NCI-H1694 treated with DMSO at 0.1 percent for 48 hours (cell line): ENCODE measurements around the gene C19orf44.
"Not testable (repeated sequence)": the region's sequence is repeated elsewhere in the genome, so short reads cannot be mapped to it uniquely, and the experiment has no call there.

Experiments
- DNase-seq: peaks from one replicate; lab custom pipeline; 2025; lab: John Stamatoyannopoulos, UW

Gene C19orf44

DNA sequence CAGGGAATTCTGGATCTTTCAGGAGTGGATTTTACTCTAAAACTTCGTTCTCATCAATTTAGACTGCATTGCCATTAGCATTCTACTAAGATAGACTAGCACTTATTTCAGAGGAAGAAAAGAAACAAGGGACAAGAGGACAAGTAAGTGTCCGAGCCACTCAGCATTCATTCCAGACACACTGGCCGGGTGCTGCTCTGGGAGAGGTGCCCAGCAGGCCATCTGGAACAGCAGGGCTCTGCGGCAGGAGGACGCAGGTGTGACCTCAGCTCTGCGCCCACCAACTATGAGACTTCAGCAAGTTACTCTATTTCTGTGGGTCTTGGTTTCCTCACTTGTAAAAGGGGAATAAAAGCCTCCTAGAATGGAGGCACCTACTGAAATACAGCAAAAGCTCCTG is 28.6 kb upstream of the C19orf44 start:
- no peak for DNase-seq

DNA sequence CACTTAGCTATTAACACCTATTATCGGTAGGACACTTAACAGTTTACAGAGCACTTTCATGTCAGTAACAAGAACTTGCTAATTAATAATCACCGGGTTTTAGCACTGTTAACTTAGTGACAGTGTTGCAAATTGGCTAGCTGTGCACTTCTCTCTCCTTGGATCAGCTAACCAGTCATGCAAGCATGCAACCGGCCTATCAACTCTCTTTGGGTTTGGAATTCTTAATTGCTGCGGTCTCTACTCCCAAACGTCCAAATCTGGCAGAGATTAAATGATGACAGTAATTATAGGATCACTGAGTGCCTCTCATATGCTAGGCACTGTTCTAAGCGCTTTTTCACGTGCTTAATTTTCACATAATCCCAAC is 25.7 kb upstream of the C19orf44 start:
- DNase-seq: no peak

GRCh38 chr19:16470911-16471811 is 25.0 kb upstream of the C19orf44 start:
- no peak for DNase-seq

DNA sequence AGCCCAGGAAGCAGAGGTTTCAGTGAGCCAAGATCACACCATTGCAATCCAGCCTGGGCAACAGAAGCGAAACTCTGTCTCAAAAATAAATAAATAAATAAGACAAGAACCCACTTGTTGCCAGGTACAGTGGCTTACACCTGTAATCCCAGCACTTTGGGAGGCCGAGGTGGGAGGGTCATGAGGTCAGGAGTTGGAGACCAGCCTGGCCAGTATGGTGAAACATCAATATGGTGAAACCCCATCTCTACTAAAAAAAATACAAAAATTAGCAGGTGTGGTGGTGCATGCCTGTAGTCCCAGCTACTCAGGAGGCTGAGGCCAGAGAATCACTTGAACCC is 23.7 kb upstream of the C19orf44 start:
- not testable (repeated sequence) for DNase-seq

DNA sequence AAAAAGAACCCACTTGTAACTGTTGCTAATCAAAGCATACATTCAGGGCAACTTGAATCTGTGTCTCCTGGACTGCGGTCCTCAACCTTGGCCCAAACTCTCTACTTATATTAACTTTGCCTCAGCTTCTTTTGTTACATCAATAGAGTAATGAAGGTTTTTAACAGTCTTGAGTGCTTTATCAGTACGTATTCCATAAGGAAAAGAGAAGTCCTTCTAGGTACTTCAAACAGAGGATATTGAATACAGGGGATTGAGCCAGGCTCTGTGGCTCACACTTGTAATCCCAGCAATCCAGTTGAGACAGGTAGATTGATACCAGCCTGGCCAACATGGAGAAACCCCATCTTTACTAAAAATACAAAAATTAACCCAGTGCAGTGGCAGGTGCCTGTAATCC is 23.2 kb upstream of the C19orf44 start:
- DNase-seq: no peak

DNA sequence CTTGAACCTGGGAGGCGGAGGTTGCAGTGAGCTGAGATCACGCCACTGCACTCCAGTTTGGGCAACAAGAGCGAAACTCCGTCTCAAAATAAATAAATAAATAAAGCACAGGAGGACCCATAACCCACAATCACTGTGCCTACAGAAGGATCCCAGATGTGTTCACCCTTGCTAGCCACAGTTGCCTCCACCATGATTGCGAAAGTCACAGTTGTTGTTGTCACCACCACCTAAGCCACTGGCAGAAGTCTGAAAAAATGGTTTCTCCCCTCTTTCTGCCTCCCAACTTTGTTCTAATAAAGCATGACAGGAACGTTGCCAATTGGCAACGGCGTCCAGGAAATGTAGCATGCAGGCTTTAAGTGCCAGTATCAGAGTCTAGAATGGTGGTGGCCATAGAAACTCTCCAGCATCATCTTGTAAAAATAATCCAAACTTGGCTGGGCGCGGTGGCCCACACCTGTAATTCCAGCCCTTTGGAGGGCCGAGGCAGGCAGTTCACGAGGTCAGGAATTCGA is 22.3 kb upstream of the C19orf44 start:
- no peak for DNase-seq

- no peak for DNase-seq
Measured at GRCh38 chr19:16476401-16476800, 19.8 kb upstream of the C19orf44 start.

- DNase-seq: no peak
Measured at GRCh38 chr19:16477311-16477710, 18.9 kb upstream of the C19orf44 start.

GRCh38 chr19:16482745-16483144 is 13.4 kb upstream of the C19orf44 start:
- DNase-seq: no peak

DNA sequence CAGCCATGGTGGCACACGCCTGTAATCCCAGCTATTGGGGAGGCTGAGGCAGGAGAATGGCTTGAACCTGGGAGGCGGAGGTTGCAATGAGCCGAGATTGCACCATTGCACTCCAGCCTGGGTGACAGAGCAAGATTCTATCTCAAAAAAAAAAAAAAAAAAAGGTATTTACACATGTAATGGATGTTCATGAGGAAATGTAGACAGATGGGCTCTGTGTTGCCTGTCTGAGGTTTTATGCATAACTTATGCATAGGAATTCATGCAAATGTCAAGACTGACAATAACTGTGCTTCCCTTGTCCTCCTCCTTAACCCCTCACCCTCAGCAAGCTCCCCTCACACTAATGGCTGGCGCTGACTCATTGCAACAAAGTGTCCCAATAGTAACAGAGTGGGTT is 9.7 kb upstream of the C19orf44 start:
- DNase-seq: not testable (repeated sequence)

GRCh38 chr19:16496613-16496983 is 404 bp downstream of the C19orf44 start:
- DNase-seq: peak; percentile 37

- DNase-seq: no peak
Measured at GRCh38 chr19:16497042-16497441, 848 bp downstream of the C19orf44 start.

DNA sequence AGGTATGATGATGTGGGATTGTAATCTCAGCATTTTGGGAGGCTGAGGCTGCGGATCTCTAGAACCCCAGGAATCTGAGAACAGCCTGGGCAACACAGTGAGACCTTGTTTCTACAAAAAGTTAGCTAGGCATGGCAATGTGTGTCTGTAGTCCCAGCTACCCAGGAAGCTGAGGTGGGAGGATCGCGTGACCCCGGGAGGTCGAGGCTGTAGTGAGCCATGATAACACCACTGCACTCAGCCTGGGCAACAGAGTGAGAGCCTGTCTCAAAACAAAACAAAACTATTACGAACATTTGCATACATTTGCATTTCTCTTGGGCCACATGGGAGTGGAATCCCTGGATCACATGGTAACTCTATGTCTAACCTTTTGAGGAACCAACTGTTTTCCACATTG is 1.6 kb downstream of the C19orf44 start:
- no peak for DNase-seq

- DNase-seq: no peak
Measured at GRCh38 chr19:16504271-16504670, 8.1 kb downstream of the C19orf44 start.

DNA sequence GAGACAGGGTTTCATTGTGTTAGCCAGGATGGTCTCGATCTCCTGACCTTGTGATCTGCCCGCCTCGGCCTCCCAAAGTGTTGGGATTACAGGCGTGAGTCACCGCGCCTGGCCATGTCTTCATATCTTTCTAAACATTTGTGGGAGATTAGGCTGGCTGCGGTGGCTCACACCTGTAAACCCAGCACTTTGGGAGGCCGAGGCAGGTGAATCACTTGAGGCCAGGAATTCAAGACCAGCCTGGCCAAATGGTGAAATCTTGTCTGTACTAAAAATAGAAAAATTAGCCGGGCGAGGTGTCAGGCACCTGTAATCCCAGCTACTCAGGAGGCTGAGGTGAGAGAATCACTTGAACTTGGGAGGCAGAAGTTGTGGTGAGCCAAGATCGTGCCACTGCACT is 10.0 kb downstream of the C19orf44 start:
- DNase-seq: not testable (repeated sequence)

- peak; percentile 6 for DNase-seq
Measured at GRCh38 chr19:16506961-16507360, 10.8 kb downstream of the C19orf44 start.

- DNase-seq: no peak
Measured at GRCh38 chr19:16508546-16508945, 12.4 kb downstream of the C19orf44 start.

DNA sequence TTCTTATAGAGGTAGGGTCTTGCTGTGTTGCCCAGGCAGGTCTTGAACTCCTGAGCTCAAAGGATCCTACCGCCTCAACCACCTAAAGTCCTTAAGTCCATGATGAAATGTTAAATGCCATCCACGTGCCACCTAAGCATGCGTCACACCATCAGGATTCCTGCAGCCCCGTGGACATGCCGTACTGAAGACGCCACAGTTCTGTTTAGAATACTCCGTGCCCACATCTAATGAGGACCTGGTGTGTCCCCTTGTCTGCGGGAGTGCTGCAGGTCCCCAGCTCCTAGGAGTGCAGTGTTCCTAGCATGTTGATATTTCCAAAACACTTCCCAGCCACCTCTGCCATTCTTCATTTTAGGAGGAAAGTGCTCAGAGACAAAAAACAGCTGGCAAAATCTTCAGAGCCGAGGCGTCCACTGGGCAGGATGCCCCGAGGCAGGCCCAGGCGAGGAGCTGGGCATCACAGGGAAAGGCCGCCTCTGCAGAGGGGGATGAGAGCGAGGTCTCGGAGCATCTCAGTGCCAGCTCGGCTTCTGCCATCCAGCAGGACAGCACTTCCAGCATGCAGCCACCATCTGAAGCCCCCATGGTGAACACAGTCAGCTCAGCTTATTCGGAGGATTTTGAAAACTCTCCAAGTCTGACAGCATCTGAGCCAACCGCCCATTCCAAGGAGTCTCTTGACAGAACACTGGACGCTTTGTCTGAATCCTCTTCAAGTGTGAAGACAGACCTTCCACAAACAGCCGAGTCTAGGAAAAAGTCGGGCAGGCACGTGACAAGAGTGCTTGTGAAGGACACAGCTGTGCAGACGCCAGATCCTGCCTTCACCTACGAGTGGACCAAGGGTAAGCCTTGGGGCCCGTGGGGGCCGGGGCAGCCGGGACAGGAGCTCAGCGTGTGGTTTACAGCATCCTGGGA is 13.2 kb downstream of the C19orf44 start:
- DNase-seq: no peak

DNA sequence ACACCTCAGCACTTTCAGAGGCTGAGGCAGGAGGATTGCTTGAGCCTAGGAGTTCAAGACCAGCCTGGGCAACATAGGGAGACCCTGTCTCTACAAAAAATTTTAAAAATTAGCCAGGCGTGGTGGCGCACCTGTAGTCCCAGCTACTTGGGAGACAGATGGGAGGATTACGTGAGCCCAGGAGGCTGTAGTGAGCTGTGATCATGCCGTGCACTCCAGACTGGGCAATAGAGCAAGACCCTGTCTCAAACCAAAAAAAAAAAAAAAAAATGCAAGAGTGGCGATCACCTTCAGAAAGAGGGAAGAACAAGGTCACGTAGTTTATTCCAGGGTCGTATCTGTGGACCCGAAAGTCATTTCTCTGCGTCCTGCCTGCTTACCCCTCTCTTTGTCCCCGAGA is 16.4 kb downstream of the C19orf44 start:
- DNase-seq: not testable (repeated sequence)

- no peak for DNase-seq
Measured at GRCh38 chr19:16514383-16515019, 18.3 kb downstream of the C19orf44 start.

DNA sequence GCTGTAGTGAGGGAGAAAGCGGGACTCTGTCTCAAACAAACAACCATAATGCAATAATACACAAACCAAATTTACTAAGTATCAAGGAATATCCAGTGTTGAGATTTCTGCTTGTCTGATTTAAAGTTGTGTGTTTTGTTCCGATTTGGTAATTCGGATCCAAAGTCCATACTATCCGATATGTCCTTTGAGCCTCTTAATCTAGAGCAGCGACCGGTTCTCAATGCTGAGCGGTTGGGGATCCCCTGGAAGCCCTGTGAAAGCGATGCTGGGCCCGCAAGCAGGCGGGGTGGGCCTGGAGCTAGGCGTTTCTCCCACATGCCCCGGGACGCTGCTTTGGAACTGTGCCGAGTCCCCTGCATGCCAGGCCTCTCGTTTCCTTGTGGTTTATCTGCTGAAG is 20.2 kb downstream of the C19orf44 start:
- no peak for DNase-seq

GRCh38 chr19:16516923-16517610 is 20.9 kb downstream of the C19orf44 start:
- DNase-seq: no peak
